WERI-Rb-1 (cell line): ENCODE results near the gene ZBED4.
A peak's percentile ranks its signal among the peaks of the same experiment; 100 is the strongest.

Experiments
- DNase-seq: peaks from one replicate; pipeline ENCODE4 v3.0.0-alpha.2; 2020
- H3K27ac ChIP-seq: fragments of 250-450 bp; sonication (Bioruptor Pico); 2 replicates; pipeline ENCODE4 v1.5.1; 2020; ENCODE audit warnings: mild to moderate bottlenecking, moderate library complexity
- H3K27me3 ChIP-seq: fragments of 250-450 bp; sonication (Bioruptor Pico); 2 replicates; pipeline ENCODE4 v1.5.1; 2021; ENCODE audit warnings: mild to moderate bottlenecking, low read depth, moderate library complexity; ENCODE audit not compliant: insufficient read depth, severe bottlenecking
- H3K36me3 ChIP-seq: fragments of 250-450 bp; sonication (Bioruptor Pico); 2 replicates; pipeline ENCODE4 v1.5.1; 2020; ENCODE audit warnings: mild to moderate bottlenecking, moderate library complexity
- H3K4me3 ChIP-seq: 2 replicates; pipeline ENCODE4 v1.5.1; 2011; ENCODE audit warnings: low read depth, mild to moderate bottlenecking, control low read depth, low read length
- H3K9me3 ChIP-seq: fragments of 250-450 bp; sonication (Bioruptor Pico); 2 replicates; pipeline ENCODE4 v1.5.1; 2021; ENCODE audit warnings: mild to moderate bottlenecking, moderate library complexity; ENCODE audit not compliant: severe bottlenecking
- TF ChIP-seq, protein P1 (sequence below): IDR thresholded peaks from 2 replicates; pipeline ENCODE4 v1.5.1; 2011; ENCODE audit warnings: low read depth, mild to moderate bottlenecking, control low read depth, inconsistent platforms, low read length

ZBED4 gene

DNA sequence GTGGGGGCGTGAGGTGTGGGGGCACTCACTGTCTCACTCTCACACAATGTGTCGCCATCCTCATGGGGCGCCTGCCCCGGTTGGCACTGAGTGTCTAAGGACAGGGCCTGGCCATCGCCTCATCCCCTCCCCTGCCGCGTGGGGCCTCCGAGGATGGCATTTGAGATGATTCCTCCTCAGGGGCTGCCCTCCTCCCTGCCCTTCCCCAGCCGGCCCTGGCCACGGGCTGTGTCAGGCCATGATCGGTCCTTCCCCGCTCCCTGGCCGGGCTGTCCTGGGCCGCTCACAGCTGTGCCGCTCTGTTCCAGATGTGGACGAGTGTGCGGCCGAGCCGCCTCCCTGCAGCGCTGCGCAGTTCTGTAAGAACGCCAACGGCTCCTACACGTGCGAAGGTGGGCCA is 69.3 kb downstream of the ZBED4 start:
- no peaks in the 10 kb centered on the region for H3K9me3 ChIP-seq
- no peak overlapping the region for H3K27ac ChIP-seq
- no peak overlapping the region for H3K4me3 ChIP-seq
- DNase-seq: no peak
- no peaks in the 10 kb centered on the region for H3K27me3 ChIP-seq
- TF ChIP-seq, protein P1, sequence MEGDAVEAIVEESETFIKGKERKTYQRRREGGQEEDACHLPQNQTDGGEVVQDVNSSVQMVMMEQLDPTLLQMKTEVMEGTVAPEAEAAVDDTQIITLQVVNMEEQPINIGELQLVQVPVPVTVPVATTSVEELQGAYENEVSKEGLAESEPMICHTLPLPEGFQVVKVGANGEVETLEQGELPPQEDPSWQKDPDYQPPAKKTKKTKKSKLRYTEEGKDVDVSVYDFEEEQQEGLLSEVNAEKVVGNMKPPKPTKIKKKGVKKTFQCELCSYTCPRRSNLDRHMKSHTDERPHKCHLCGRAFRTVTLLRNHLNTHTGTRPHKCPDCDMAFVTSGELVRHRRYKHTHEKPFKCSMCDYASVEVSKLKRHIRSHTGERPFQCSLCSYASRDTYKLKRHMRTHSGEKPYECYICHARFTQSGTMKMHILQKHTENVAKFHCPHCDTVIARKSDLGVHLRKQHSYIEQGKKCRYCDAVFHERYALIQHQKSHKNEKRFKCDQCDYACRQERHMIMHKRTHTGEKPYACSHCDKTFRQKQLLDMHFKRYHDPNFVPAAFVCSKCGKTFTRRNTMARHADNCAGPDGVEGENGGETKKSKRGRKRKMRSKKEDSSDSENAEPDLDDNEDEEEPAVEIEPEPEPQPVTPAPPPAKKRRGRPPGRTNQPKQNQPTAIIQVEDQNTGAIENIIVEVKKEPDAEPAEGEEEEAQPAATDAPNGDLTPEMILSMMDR: no peak
- peaks cover 20% of the 10 kb centered on the region; the same call in 1 of the 2 replicates for H3K36me3 ChIP-seq

DNA sequence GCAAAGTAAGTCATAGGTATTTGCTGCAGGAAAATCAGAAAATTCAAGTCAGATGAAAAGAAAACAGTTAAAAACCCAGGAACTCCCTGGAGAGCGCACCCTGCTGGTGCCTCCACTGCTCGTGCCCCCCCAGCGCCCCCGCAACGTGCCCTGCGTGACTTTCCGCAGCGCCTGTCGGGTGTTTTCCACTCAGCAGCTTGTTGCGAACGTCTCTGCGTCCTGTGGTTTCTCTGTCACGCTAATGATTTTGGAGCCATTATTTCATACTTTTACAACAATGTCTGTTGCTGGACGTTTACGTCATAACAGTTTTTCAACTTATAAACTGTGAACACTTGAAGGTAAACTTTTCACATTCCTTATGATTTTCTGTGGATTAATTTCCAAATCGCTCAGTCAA is 69.8 kb downstream of the ZBED4 start:
- no peaks in the 10 kb centered on the region for H3K27me3 ChIP-seq
- TF ChIP-seq, protein P1: 0 out of 2 replicates have a peak, but pooled peaks have one; percentile 21
- no peak for DNase-seq
- H3K36me3 ChIP-seq: peaks cover 20% of the 10 kb centered on the region; the same call in 1 of the 2 replicates
- H3K27ac ChIP-seq: no peak overlapping the region
- H3K9me3 ChIP-seq: no peaks in the 10 kb centered on the region
- H3K4me3 ChIP-seq: no peak overlapping the region

DNA sequence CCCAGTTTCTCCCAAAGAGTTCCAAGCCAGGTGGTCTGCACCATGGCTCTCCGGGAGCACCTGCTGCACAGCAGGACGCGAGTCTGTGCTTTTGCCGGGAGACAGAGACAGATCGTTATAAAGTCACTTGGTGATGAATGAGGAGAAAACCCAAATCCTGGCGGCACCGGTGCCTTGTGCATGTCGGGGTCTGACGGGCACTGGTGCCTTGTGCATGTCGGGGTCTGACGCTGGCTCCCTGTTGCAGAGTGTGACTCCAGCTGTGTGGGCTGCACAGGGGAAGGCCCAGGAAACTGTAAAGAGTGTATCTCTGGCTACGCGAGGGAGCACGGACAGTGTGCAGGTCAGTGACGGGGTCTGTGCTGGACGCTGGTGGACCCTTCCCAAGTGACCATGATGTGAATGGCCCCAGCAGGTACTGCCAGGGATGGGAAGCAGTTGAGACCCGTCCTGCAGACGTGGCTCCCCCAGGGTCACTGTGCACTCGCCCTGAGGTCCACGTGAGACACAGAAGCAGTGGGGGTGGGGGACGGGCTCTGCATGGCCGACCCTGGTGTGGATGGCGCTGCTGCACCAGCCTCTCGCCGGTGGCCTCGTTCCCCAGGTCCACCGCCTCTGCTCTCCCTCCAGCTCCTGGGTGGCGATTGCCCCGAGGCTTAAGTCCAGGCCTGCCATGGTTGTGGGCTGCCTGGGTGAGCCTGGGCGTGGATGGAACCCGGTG is 70.6 kb downstream of the ZBED4 start:
- Histone ChIP-seq H3K4me3 (no peak overlapping the region), H3K27me3 (no peaks in the 10 kb centered on the region), H3K27ac (no peak overlapping the region), H3K36me3 (peaks cover 20% of the 10 kb centered on the region; the same call in 1 of the 2 replicates), H3K9me3 (no peaks in the 10 kb centered on the region)
- TF ChIP-seq, protein P1: no peak
- DNase-seq: no peak

DNA sequence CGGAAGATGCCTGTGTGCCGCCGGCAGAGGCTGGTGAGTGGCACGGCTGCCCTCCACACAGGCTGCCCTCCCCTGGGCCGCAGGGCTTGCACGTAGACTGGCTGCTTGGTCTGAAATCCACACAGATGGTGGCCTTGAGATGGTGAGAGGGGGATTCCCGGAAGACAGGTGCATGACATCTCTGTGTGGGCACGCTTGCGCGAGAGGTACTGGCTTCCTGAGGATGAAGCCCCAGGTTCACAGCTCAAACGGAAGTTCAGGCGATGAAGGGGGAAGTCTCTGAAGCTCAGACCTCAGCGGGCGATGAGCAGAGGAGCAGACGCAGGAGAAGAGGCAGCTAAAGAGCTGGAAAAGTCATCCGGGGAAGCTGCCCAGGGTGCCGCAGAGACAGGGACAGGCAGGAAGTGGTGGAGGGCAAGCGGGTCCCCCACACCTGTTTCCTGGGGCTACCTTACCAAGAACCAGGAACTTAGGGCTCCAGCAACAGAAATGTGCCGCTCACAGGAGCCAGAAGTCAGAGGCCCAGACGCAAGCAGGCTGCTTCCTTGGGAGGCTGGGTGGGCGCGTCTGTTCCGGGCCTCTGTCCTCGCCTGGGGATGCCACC is 72.0 kb downstream of the ZBED4 start:
- Histone ChIP-seq H3K9me3 (no peaks in the 10 kb centered on the region), H3K4me3 (no peak overlapping the region), H3K27ac (no peak overlapping the region), H3K27me3 (peaks cover 4% of the 10 kb centered on the region), H3K36me3 (peaks cover 11% of the 10 kb centered on the region; the same call in 1 of the 2 replicates)
- TF ChIP-seq, protein P1: no peak
- no peak for DNase-seq

DNA sequence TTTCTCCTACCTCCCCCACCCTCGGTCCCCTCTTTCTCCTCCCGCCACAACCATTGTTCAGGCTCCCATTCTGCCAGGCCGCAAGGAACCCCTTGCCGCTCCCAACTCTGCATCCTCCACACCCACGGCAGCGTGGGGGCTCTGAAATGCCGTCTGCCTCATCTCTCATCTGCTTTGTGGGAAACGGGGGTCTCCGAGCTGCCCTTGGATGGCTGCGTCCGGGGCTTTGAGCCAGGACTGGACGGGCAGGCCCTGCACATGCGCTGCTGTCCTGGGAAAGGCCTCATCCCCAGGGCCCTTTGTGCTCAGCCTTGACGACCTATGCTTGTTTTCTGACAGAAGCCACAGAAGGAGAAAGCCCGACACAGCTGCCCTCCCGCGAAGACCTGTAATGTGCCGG is 73.3 kb downstream of the ZBED4 start:
- Histone ChIP-seq H3K4me3 (no peak overlapping the region), H3K9me3 (no peaks in the 10 kb centered on the region), H3K36me3 (peaks cover 6% of the 10 kb centered on the region; the same call in 1 of the 2 replicates), H3K27me3 (peaks cover 4% of the 10 kb centered on the region), H3K27ac (no peak overlapping the region)
- DNase-seq: no peak
- TF ChIP-seq, protein P1: no peak
